Peyer's patch (tissue), 4 donors: ENCODE measurements around the gene CRIM1. TPM values are rescaled to one million over a fixed set of nuclear protein-coding genes. Genes with fewer than 3 reads are reported as not detected.

Experiments
- DNase-seq, 3 donors: peaks; one replicate each; pipeline ENCODE4 v3.0.0-alpha.2; 2017 to 2019
- H3K27ac ChIP-seq, 4 donors: fragments of 200-600 bp; sonication (generic); one replicate each; pipeline ENCODE4 v1.5.1; 2016 to 2019
- H3K27me3 ChIP-seq, 2 donors: fragments of 200-600 bp; sonication (generic); one replicate each; pipeline ENCODE4 v1.5.1; 2019
- H3K36me3 ChIP-seq, 3 donors: fragments of 200-600 bp; sonication (generic); one replicate each; pipeline ENCODE4 v1.5.1; 2016 to 2019
- H3K4me1 ChIP-seq, 4 donors: fragments of 200-600 bp; sonication (generic); one replicate each; pipeline ENCODE4 v1.5.1; 2016 to 2019
- H3K4me3 ChIP-seq, 4 donors: fragments of 200-600 bp; sonication (generic); 1 replicate in 3 of 4; 2 replicates in 1 of 4; pipeline ENCODE4 v1.5.1; 2016 to 2019; ENCODE audit warnings: mild to moderate bottlenecking in 1 of 4
- H3K9me3 ChIP-seq, 4 donors: fragments of 200-600 bp; sonication (generic); one replicate each; pipeline ENCODE4 v1.5.1; 2016 to 2019; ENCODE audit warnings: mild to moderate bottlenecking in 1 of 4
- CTCF ChIP-seq, 6 experiments: fragments of 450-650 bp in 4 of 6; fragments of 200-600 bp in 2 of 6; sonication (generic) in 1 of 6; IDR thresholded peaks; one replicate each; pipeline ENCODE4 v1.5.1; 2017 to 2019; ENCODE audit warnings: antibody characterized with exemption in 6 of 6, mild to moderate bottlenecking in 3 of 6, moderate library complexity in 1 of 6
- POLR2A ChIP-seq, 2 donors: fragments of 450-650 bp; IDR thresholded peaks; one replicate each; pipeline ENCODE4 v1.5.1; 2017; ENCODE audit warnings: antibody characterized with exemption in 2 of 2, mild to moderate bottlenecking in 2 of 2, moderate library complexity in 2 of 2
- total RNA-seq, 4 donors: library from RNA; depleted of rRNA; stranded (reverse); fragments of >200 nt; gene quantifications; one replicate each; pipeline ENCODE4 v1.1.0, GENCODE V29; 2016

Gene CRIM1
- total RNA-seq, 4 donors from 2014 or later: 29.9 to 181 (median 63.6) TPM

GRCh38 chr2:36482576-36483214 is 127.1 kb downstream of the CRIM1 start:
- no peaks in the 10 kb centered on the region for H3K9me3 ChIP-seq
- H3K27me3 ChIP-seq: no peaks in the 10 kb centered on the region
- no peaks in the 10 kb centered on the region for H3K4me1 ChIP-seq
- H3K27ac ChIP-seq: peak overlapping the region in 1 of 4 donors; percentile 38
- no peak for DNase-seq
- no peak overlapping the region for H3K4me3 ChIP-seq
- no peak for TF ChIP-seq CTCF (IDR thresholded peaks at IDR 0.05)
- TF ChIP-seq POLR2A (IDR thresholded peaks at IDR 0.05): no peak
- peaks cover 0 to 31% (median 0%) of the 10 kb centered on the region in 3 donors for H3K36me3 ChIP-seq

GRCh38 chr2:36483290-36483689 is 127.7 kb downstream of the CRIM1 start:
- Histone ChIP-seq H3K4me1 (no peaks in the 10 kb centered on the region), H3K36me3 (peaks cover 0 to 31% (median 0%) of the 10 kb centered on the region in 3 donors), H3K27ac (peak overlapping the region in 1 of 4 donors; percentile 38), H3K27me3 (no peaks in the 10 kb centered on the region), H3K4me3 (no peak overlapping the region), H3K9me3 (no peaks in the 10 kb centered on the region)
- no peak for TF ChIP-seq POLR2A (IDR thresholded peaks at IDR 0.05)
- TF ChIP-seq CTCF (IDR thresholded peaks at IDR 0.05): no peak
- DNase-seq: no peak

GRCh38 chr2:36484454-36484853 is 128.9 kb downstream of the CRIM1 start:
- Histone ChIP-seq H3K9me3 (no peaks in the 10 kb centered on the region), H3K36me3 (peaks cover 0 to 21% (median 0%) of the 10 kb centered on the region in 3 donors), H3K27me3 (no peaks in the 10 kb centered on the region), H3K4me1 (no peaks in the 10 kb centered on the region), H3K4me3 (no peak overlapping the region), H3K27ac (peak overlapping the region in 1 of 4 donors; percentile 59)
- TF ChIP-seq CTCF (IDR thresholded peaks at IDR 0.05) (no peak), POLR2A (IDR thresholded peaks at IDR 0.05) (no peak)
- no peak for DNase-seq

GRCh38 chr2:36485521-36485920 is 129.9 kb downstream of the CRIM1 start:
- Histone ChIP-seq H3K4me1 (no peaks in the 10 kb centered on the region), H3K4me3 (no peak overlapping the region), H3K27me3 (no peaks in the 10 kb centered on the region), H3K27ac (peak overlapping the region in 2 of 4 donors; percentile 59), H3K36me3 (peaks cover 0 to 10% (median 0%) of the 10 kb centered on the region in 3 donors), H3K9me3 (no peaks in the 10 kb centered on the region)
- DNase-seq: no peak
- TF ChIP-seq POLR2A (IDR thresholded peaks at IDR 0.05): no peak

GRCh38 chr2:36486521-36487044 is 131.0 kb downstream of the CRIM1 start:
- H3K27ac ChIP-seq: peak overlapping the region in 3 of 4 donors; percentile 38 to 59 (median 59)
- H3K27me3 ChIP-seq: no peaks in the 10 kb centered on the region
- H3K36me3 ChIP-seq: peaks cover 0 to 3% (median 0%) of the 10 kb centered on the region in 3 donors
- DNase-seq: no peak
- TF ChIP-seq POLR2A (IDR thresholded peaks at IDR 0.05): no peak
- no peak for TF ChIP-seq CTCF (IDR thresholded peaks at IDR 0.05)
- H3K9me3 ChIP-seq: no peaks in the 10 kb centered on the region
- H3K4me1 ChIP-seq: no peaks in the 10 kb centered on the region
- no peak overlapping the region for H3K4me3 ChIP-seq

GRCh38 chr2:36487947-36488346 is 132.4 kb downstream of the CRIM1 start:
- DNase-seq: no peak
- Histone ChIP-seq H3K27me3 (no peaks in the 10 kb centered on the region), H3K4me1 (no peaks in the 10 kb centered on the region), H3K36me3 (no peaks in the 10 kb centered on the region), H3K27ac (peak overlapping the region in 1 of 4 donors; percentile 59), H3K9me3 (no peaks in the 10 kb centered on the region), H3K4me3 (no peak overlapping the region)
- TF ChIP-seq CTCF (IDR thresholded peaks at IDR 0.05): no peak
- TF ChIP-seq POLR2A (IDR thresholded peaks at IDR 0.05): no peak
